ENCODE results near the gene EPDR1.

The EPDR1 gene

GRCh38 chr7:37920305-37920848 lies at the start of gene EPDR1:
EPDR1 (plus strand) TSS chr7:37920640; CDS start chr7:37920940, 300 bp downstream.
- no peak for DNase-seq (ENCODE audit: low read depth in 2 of 2, low spot score in 1 of 2)

- no peak for DNase-seq (ENCODE audit: low read depth in 2 of 2, low spot score in 1 of 2)
These were observed 38.4 kb upstream of the EPDR1 start for GRCh38 chr7:37882086-37882485.

- no peak for DNase-seq (ENCODE audit: low read depth in 2 of 2, low spot score in 1 of 2)
These were observed 27.1 kb upstream of the EPDR1 start for GRCh38 chr7:37893359-37893758.

- DNase-seq (ENCODE audit: low read depth in 2 of 2, low spot score in 1 of 2): no peak
These were observed 25.8 kb upstream of the EPDR1 start for GRCh38 chr7:37894671-37895070.

GRCh38 chr7:37899712-37900247 lies 20.7 kb upstream of the EPDR1 start:
- DNase-seq (ENCODE audit: low read depth in 2 of 2, low spot score in 1 of 2): no peak

GRCh38 chr7:37901236-37901827 lies 19.1 kb upstream of the EPDR1 start:
- DNase-seq (ENCODE audit: low read depth in 2 of 2, low spot score in 1 of 2): no peak

- no peak for DNase-seq (ENCODE audit: low read depth in 2 of 2, low spot score in 1 of 2)
These were observed 18.4 kb upstream of the EPDR1 start for GRCh38 chr7:37901890-37902524.

- no peak for DNase-seq (ENCODE audit: low read depth in 2 of 2, low spot score in 1 of 2)
These were observed 12.1 kb upstream of the EPDR1 start for GRCh38 chr7:37908221-37908788.

GRCh38 chr7:37912756-37913155 lies 7.7 kb upstream of the EPDR1 start:
- no peak for DNase-seq (ENCODE audit: low read depth in 2 of 2, low spot score in 1 of 2)

- no peak for DNase-seq (ENCODE audit: low read depth in 2 of 2, low spot score in 1 of 2)
These were observed 5.0 kb upstream of the EPDR1 start for GRCh38 chr7:37915438-37915837.

- DNase-seq (ENCODE audit: low read depth in 2 of 2, low spot score in 1 of 2): no peak
These were observed 4.3 kb upstream of the EPDR1 start for GRCh38 chr7:37916017-37916672.

GRCh38 chr7:37916673-37917660 lies 3.5 kb upstream of the EPDR1 start, which contains the start of gene SFRP4:
SFRP4 (minus strand) TSS chr7:37916817; CDS start chr7:37916537, 280 bp downstream.
- no peak for DNase-seq (ENCODE audit: low read depth in 2 of 2, low spot score in 1 of 2)

GRCh38 chr7:37918526-37918925 lies 1.9 kb upstream of the EPDR1 start:
- no peak for DNase-seq (ENCODE audit: low read depth in 2 of 2, low spot score in 1 of 2)

- no peak for DNase-seq (ENCODE audit: low read depth in 2 of 2, low spot score in 1 of 2)
These were observed 687 bp downstream of the EPDR1 start for GRCh38 chr7:37920849-37921805.

GRCh38 chr7:37921876-37922275 lies 1.4 kb downstream of the EPDR1 start:
- no peak for DNase-seq (ENCODE audit: low read depth in 2 of 2, low spot score in 1 of 2)

GRCh38 chr7:37923996-37924395 lies 3.6 kb downstream of the EPDR1 start:
- DNase-seq (ENCODE audit: low read depth in 2 of 2, low spot score in 1 of 2): no peak

GRCh38 chr7:37924491-37925041 lies 4.1 kb downstream of the EPDR1 start:
- no peak for DNase-seq (ENCODE audit: low read depth in 2 of 2, low spot score in 1 of 2)

GRCh38 chr7:37925620-37926019 lies 5.2 kb downstream of the EPDR1 start:
- no peak for DNase-seq (ENCODE audit: low read depth in 2 of 2, low spot score in 1 of 2)

Data from stimulated activated CD8-positive, alpha-beta memory T cell treated with anti-CD3 and anti-CD28 coated beads, Interleukin-4, amount 100 ng/mL, for 1 hour (primary cell).